Mucosa of stomach (tissue), 1 donor: ENCODE data around the gene CYP8B1.

Experiments used
- H3K27me3 ChIP-seq: one replicate; pipeline ENCODE4 v1.7.0; 2013; ENCODE audit warnings: mild to moderate bottlenecking, low read length; ENCODE audit not compliant: control insufficient read depth, insufficient read depth
- H3K36me3 ChIP-seq: one replicate; pipeline ENCODE4 v1.7.0; 2013; ENCODE audit warnings: low read length; ENCODE audit not compliant: control insufficient read depth, insufficient read depth
- H3K4me1 ChIP-seq: one replicate; pipeline ENCODE4 v1.7.0; 2013; ENCODE audit warnings: mild to moderate bottlenecking, low read length; ENCODE audit not compliant: control insufficient read depth, insufficient read depth
- H3K4me3 ChIP-seq: one replicate; pipeline ENCODE4 v1.7.0; 2013; ENCODE audit warnings: low read length
- H3K9ac ChIP-seq: one replicate; pipeline ENCODE4 v1.7.0; 2013; ENCODE audit warnings: mild to moderate bottlenecking, low read length, moderate library complexity
- H3K9me3 ChIP-seq: one replicate; pipeline ENCODE4 v1.7.0; 2013; ENCODE audit warnings: mild to moderate bottlenecking, low read length, moderate library complexity; ENCODE audit not compliant: control insufficient read depth
- donor health status: Pancreatic carcinoma.

Gene CYP8B1

DNA sequence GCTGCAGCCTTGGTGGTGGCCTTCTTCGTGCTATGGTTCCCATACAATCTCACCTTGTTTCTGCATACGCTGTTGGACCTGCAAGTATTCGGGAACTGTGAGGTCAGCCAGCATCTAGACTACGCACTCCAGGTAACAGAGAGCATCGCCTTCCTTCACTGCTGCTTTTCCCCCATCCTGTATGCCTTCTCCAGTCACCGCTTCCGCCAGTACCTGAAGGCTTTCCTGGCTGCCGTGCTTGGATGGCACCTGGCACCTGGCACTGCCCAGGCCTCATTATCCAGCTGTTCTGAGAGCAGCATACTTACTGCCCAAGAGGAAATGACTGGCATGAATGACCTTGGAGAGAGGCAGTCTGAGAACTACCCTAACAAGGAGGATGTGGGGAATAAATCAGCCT, 10.4 kb downstream of the CYP8B1 start:
- Histone ChIP-seq H3K4me3 (no peak overlapping the region), H3K36me3 (no peaks in the 10 kb centered on the region), H3K4me1 (no peaks in the 10 kb centered on the region), H3K9ac (no peak overlapping the region), H3K27me3 (no peaks in the 10 kb centered on the region), H3K9me3 (no peaks in the 10 kb centered on the region)

DNA sequence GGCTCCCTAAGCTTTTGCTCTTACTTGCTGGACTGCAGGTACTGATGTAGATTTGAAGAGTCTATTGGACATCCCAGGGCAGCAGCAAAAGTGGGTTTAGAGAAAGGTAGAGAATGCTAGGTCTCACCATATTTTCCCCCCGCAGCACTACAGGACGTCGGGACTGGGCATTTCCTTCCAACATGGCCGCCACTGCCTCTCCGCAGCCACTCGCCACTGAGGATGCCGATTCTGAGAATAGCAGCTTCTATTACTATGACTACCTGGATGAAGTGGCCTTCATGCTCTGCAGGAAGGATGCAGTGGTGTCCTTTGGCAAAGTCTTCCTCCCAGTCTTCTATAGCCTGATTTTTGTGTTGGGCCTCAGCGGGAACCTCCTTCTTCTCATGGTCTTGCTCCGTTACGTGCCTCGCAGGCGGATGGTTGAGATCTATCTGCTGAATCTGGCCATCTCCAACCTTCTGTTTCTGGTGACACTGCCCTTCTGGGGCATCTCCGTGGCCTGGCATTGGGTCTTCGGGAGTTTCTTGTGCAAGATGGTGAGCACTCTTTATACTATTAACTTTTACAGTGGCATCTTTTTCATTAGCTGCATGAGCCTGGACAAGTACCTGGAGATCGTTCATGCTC, 11.2 kb downstream of the CYP8B1 start:
- Histone ChIP-seq H3K9ac (no peak overlapping the region), H3K4me1 (no peaks in the 10 kb centered on the region), H3K4me3 (no peak overlapping the region), H3K36me3 (no peaks in the 10 kb centered on the region), H3K9me3 (no peaks in the 10 kb centered on the region), H3K27me3 (no peaks in the 10 kb centered on the region)

DNA sequence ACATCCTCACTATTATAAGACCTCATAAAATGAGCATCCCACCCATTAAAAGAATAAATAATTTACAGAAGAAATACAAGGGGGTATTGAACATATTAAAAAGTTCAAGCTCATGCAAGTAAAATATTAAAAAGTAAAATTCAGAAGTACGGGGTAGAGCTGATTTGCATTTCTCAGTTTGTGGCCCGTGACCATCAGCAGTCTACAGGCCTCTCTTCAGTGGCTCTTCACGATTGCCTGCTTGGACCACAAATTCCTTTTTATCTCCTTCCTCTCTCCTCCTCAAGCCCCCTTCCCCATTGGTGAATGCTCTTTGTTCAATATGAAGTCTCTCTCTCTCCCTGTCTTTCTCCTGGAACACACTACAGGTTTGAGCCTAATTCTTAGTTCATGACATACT, 19.1 kb downstream of the CYP8B1 start:
- no peaks in the 10 kb centered on the region for H3K27me3 ChIP-seq
- no peaks in the 10 kb centered on the region for H3K36me3 ChIP-seq
- no peak overlapping the region for H3K9ac ChIP-seq
- no peaks in the 10 kb centered on the region for H3K9me3 ChIP-seq
- no peak overlapping the region for H3K4me3 ChIP-seq
- H3K4me1 ChIP-seq, result peaks cover 22% of the 10 kb centered on the region

DNA sequence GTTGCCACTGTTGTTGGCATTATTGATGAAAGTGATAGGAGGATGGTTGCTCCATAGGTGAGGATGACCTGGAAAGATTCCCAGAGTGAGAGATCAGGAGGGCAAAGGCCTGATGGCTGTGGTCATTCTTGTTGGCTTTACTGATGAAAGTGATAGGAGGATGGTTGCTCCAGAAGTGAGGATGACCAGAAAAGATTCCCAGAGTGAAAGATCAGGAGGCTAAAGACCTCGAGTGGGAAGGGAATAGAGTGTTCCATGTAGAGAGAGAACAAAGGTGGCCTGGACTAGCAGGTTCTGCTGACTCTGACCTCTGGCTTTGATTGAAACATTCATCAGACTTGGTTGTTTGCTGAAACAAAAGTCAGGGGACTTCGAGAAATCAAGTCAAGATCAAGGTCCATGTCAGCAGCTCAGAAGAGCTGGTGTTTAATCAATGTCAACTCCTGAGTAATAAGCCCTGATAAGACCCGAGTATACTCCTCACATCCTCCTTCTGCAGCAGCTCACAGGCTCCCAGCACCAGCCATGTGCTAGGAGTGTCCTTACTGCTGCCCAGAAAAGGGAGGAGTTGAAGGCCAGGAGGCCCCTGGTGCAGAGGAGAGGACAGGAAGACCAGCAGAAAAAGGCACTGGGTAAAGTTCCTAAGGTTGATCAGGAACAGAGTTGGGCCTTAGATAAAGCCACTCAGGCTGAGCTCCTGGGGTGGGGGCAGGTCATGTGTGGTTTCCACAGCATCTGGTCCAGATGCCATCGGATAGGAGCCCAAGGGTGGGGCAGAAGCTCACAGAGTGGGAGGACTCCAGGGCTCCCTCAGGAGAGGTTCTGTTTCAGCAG, 19.9 kb downstream of the CYP8B1 start:
- Histone ChIP-seq H3K9me3 (no peaks in the 10 kb centered on the region), H3K4me3 (no peak overlapping the region), H3K9ac (no peak overlapping the region), H3K27me3 (no peaks in the 10 kb centered on the region), H3K4me1 (peaks cover 22% of the 10 kb centered on the region), H3K36me3 (no peaks in the 10 kb centered on the region)

DNA sequence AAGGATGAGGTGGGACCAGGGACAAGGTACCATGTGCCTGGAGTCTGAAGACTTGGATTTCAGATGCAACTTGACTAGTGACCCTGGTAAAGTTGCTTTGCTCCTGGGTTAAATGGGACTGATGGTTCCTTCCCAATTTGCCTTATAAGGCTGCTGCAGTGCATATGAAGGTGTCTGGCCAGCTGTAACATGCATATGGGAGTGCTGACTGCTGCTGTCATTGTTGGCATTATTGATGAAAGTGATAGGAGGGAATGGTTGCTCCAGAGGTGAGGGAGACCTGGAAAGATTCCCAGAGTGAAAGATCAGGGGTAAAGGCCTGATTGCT, 20.5 kb downstream of the CYP8B1 start:
- Histone ChIP-seq H3K36me3 (no peaks in the 10 kb centered on the region), H3K9ac (no peak overlapping the region), H3K4me1 (peaks cover 22% of the 10 kb centered on the region), H3K4me3 (no peak overlapping the region), H3K27me3 (no peaks in the 10 kb centered on the region), H3K9me3 (no peaks in the 10 kb centered on the region)

DNA sequence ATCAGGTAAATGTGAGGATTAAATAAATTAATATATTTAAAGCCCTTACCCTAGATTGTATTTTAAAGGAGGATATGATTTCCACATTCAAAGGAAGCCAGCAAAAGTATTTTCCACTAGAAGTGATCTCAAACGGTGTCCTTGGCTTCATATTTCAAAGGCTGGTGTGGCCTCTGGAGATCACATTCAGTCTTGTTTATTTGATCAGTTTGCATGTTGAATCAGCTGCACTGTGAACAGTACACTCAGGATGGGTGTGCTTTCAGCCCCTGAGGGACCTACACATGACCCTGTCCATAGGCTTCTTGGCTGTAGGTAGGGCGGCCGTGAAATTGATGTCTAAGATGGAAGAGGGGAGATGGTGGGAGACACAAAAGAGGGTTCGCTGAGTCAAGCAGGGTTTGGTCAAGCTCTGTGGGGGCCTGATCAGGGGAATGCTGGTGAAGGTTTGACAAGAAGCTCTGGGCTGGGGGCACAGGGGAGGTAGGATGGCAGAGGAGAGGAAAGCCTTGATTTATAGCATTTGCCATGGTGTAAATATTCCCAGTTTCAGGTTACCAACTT, 21.9 kb downstream of the CYP8B1 start:
- H3K4me1 ChIP-seq, result peaks cover 23% of the 10 kb centered on the region

DNA sequence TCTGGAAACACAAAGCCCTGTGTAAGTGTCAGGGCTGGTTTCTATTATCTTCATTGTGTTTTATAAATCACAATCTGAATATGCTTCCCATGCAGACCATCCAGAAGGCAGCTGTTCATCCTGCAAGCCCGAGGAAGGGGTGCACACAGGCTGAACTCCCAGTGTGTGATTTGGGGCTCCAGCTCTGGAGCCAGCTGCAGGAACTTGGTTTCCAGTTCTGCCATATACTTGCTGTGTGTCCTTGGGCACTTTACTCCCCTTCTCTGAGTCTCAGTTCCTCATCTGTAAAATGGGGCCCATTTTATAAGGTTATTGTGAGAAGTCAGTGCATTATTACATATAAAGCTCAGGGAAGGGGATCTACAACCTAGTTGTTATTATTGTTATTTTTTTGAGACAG, 22.6 kb downstream of the CYP8B1 start:
- Histone ChIP-seq H3K9me3 (no peaks in the 10 kb centered on the region), H3K4me1 (peaks cover 26% of the 10 kb centered on the region), H3K4me3 (no peak overlapping the region), H3K9ac (no peak overlapping the region), H3K27me3 (no peaks in the 10 kb centered on the region), H3K36me3 (no peaks in the 10 kb centered on the region)

More for the DNA sequence above, 21.9 kb downstream of the CYP8B1 start:
- no peak overlapping the region for H3K9ac ChIP-seq
- no peaks in the 10 kb centered on the region for H3K36me3 ChIP-seq
- H3K27me3 ChIP-seq, result no peaks in the 10 kb centered on the region
- no peaks in the 10 kb centered on the region for H3K9me3 ChIP-seq
- no peak overlapping the region for H3K4me3 ChIP-seq

DNA sequence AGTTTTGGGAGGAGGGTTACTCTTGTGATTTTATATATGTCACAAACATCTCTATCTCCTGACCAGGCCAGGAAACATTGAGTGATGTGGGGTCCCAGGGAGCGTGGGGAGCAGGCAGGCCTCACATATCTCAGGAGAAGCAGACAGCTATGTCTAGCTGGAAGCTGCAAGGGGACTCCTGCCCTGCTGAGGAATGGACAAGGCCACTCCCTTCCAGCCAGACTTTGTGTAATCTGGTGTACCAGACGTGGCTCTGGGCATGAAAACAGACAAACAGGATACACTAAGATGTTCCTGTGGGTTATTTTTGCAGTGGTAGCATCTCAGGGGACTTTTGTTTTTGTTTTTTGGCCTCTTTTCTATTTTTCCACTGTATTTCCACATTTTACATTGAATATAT, 23.2 kb downstream of the CYP8B1 start:
- Histone ChIP-seq H3K4me3 (no peak overlapping the region), H3K4me1 (peaks cover 26% of the 10 kb centered on the region), H3K9ac (no peak overlapping the region), H3K36me3 (no peaks in the 10 kb centered on the region), H3K27me3 (no peaks in the 10 kb centered on the region), H3K9me3 (no peaks in the 10 kb centered on the region)

DNA sequence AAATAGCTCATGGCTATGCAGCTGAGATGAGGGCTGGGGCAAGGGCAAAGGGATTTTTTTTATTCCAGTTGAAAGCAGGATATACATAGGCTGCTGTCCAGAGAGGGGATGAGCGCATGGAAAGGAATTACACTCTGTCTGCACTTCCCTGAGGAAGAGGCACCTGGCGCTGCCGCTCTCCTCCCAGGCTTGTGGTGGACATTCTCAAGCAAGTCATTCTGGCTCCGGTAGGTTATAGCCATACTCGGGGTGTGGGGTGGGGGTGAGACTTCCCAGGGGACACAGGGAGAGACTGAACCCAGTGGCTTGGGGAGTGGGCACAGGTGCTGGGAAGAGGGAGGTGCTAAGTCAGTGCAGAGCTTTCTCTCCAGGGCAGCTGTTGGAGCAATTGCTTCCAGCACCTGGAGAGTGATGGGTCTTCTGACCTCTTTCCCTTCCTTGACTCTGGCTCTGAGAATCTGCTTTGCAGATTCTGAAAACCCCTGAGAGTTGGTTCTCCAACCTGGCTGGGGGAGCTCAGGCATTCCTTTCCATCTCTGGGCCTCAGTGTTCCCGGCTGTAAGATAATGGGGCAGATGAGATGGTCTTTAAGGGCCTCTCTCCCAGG, 24.3 kb downstream of the CYP8B1 start:
- Histone ChIP-seq H3K9ac (no peak overlapping the region), H3K36me3 (no peaks in the 10 kb centered on the region), H3K4me3 (no peak overlapping the region), H3K4me1 (peaks cover 32% of the 10 kb centered on the region), H3K9me3 (no peaks in the 10 kb centered on the region), H3K27me3 (no peaks in the 10 kb centered on the region)

DNA sequence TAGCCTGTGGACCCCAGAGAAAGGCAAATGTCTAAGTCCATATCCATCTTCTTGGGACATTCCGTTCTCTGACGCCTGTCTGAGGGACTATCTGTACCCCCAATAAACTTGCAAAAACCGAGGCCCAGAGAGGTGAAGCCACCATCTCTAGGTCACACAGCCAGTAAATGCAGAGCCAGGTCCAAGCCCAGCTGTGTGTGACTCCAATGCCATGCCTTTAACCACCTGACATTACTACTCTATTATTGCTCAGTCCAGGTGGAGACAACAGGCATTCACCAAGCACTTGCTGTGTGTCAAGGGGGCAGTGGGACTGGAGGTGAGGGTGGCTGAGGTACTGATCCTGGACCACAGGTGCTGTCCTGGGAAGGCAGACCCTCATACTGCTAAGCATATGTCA, 25.4 kb downstream of the CYP8B1 start:
- no peak overlapping the region for H3K9ac ChIP-seq
- H3K4me1 ChIP-seq, result peaks cover 23% of the 10 kb centered on the region
- H3K4me3 ChIP-seq, result no peak overlapping the region
- H3K36me3 ChIP-seq, result no peaks in the 10 kb centered on the region
- no peaks in the 10 kb centered on the region for H3K27me3 ChIP-seq
- H3K9me3 ChIP-seq, result no peaks in the 10 kb centered on the region

DNA sequence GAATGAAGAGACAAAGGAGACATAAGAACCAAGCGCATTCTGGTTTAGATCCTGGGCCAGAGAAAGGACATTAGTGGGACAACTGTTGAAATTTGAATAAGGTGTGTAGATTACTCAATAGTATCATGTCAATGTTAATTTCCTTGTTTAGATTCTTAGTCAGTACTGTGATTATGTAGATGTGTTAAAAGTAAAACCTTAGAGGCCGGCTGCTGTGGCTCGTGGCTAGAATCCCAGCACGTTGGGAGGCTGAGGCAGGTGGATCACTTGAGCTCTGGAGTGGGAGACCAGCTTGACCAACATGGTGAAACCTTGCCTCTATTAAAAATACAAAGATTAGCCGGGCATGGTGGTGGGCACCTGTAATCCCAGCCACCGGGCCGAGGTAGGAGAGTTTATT, 26.7 kb downstream of the CYP8B1 start:
- Histone ChIP-seq H3K4me3 (no peak overlapping the region), H3K9ac (no peak overlapping the region), H3K36me3 (no peaks in the 10 kb centered on the region), H3K4me1 (peaks cover 22% of the 10 kb centered on the region), H3K9me3 (no peaks in the 10 kb centered on the region), H3K27me3 (no peaks in the 10 kb centered on the region)

DNA sequence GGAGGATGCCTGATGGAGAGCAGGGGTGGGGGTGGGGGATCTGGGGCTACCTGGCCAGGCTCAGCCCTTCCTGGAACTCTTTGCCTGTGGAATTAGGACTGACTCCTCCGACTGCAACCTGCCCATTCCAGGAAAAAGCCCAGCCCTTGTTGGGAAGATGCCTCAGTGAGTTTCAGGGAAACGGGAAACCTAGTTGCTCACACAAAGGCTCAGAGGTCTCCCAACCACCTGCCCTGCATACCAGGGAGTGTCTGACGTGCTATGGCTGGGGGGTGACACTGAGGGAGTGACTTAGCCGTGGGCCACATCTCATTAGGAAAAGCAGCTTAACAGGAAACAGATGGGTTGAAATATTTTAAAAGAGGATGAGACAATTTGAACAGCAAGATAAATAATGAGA, 27.9 kb downstream of the CYP8B1 start:
- H3K9me3 ChIP-seq, result no peaks in the 10 kb centered on the region
- no peak overlapping the region for H3K9ac ChIP-seq
- no peak overlapping the region for H3K4me3 ChIP-seq
- H3K27me3 ChIP-seq, result no peaks in the 10 kb centered on the region
- no peaks in the 10 kb centered on the region for H3K36me3 ChIP-seq
- H3K4me1 ChIP-seq, result peaks cover 31% of the 10 kb centered on the region
